NCI-H2227 (cell line): ENCODE measurements around the gene SDK1.
A peak's percentile ranks its signal among the peaks of the same experiment; 100 is the strongest.
"Not testable (repeated sequence)": the region's sequence is repeated elsewhere in the genome, so short reads cannot be mapped to it uniquely, and the experiment has no call there.

ENCODE experiments used
- DNase-seq: peaks from one replicate; lab custom pipeline; 2025; ENCODE audit not compliant: unreplicated experiment; lab: John Stamatoyannopoulos, UW

SDK1 gene

DNA sequence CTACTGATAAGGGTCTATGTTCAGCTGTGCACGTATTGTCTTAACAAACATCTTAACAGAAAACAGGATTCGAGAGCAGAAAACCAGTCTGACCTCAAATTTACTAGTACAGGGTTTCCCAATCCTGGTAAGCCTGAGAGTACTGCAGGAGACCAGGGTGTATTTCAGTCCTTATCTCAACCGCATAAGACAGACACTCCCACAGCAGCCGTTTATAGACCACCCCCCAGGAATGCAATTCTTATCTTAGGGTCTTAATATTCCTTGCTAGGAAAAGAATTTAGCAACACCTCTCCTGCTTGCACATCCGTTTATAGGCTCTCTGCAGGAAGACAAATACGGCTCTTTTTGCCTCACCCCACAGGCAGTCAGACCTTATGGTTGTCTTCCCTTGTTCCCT lies 277.3 kb downstream of the SDK1 start:
- no peak for DNase-seq

DNA sequence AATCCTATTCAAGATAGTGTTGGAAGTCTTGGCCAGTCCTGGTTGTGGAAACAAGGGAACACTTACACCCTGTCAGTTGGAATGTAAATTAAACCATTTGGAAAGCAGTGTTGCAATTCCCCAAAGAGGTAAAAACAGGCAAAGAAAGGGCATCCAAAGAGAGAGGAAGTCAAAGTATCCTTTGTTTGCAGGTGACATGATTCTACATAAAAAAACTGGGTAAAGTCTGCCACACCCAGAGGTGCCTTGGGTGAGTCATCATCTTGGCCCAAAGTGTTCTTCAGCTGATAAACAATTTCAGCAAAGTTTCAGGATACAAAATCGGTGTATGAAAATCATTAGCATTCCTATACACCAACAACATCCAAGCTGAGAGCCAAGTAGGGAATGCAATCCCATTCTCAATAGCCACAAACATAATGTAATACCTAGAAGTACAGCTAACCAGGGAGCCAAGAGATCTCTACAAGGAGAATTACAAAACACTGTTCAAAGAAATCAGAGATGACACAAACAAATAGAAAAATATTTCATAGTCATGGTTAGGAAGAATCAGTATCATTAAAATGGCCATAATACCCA lies 278.7 kb downstream of the SDK1 start:
- DNase-seq: no peak

DNA sequence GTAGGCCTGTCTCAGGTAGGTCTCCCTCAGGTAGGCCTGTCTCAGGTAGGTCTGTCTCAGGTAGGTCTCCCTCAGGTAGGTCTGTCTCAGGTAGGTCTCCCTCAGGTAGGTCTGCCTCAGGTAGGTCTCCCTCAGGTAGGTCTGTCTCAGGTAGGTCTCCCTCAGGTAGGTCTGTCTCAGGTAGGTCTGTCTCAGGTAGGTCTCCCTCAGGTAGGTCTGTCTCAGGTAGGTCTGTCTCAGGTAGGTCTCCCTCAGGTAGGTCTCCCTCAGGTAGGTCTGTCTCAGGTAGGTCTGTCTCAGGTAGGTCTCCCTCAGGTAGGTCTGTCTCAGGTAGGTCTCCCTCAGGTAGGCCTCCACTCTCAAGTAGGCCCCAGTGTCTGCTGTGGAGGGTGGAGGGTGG lies 281.1 kb downstream of the SDK1 start:
- not testable (repeated sequence) for DNase-seq

- DNase-seq: no peak
Observed at GRCh38 chr7:3585826-3586225, 284.8 kb downstream of the SDK1 start.

GRCh38 chr7:3588341-3588740 lies 287.3 kb downstream of the SDK1 start:
- DNase-seq: no peak

- DNase-seq: no peak
Observed at GRCh38 chr7:3589752-3590151, 288.7 kb downstream of the SDK1 start.

DNA sequence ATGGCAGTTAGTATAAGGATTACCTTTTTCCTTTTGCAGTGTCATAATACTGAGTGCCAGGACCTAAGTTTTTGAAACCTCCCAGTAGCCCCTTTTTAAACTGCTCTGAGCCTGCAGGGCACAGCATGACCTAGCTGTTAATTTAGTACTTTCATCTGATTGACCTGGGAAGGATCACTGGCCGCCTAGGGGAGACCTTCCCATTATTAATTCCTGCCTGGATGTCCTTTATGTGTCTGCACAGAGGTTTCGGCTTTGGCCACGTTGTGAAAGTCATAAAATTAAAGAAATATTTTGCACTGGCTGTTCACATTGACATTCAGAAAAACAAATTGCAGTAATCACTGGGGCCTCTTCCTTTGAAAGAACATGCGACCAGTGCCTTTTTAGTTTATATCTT lies 290.2 kb downstream of the SDK1 start:
- DNase-seq: no peak

- no peak for DNase-seq
Observed at GRCh38 chr7:3591944-3592343, 290.9 kb downstream of the SDK1 start.

- peak; percentile 15 for DNase-seq
Observed at GRCh38 chr7:3592401-3593134, 291.5 kb downstream of the SDK1 start.

GRCh38 chr7:3594901-3595300 lies 293.8 kb downstream of the SDK1 start:
- DNase-seq: no peak

GRCh38 chr7:3598854-3599253 lies 297.8 kb downstream of the SDK1 start:
- no peak for DNase-seq

DNA sequence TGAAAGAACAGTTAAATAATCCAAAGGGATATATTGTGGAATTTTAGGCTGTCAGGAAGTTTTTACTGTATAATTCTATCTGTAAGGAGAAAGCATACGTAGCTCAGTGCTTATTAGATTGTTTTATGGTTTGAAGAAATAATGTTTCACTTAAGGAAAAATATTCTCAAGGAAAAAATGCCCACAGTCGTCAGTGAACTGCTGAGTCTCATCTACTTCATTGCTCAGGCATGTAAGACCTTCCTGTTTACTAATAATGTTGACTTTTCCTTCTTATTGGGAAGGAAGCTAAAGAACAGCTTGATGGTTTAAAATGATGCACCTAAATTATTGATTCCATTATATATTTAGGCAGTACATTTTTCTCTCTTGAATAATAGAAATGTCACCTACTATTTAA lies 304.2 kb downstream of the SDK1 start:
- no peak for DNase-seq

GRCh38 chr7:3606436-3606835 lies 305.4 kb downstream of the SDK1 start:
- DNase-seq: no peak

DNA sequence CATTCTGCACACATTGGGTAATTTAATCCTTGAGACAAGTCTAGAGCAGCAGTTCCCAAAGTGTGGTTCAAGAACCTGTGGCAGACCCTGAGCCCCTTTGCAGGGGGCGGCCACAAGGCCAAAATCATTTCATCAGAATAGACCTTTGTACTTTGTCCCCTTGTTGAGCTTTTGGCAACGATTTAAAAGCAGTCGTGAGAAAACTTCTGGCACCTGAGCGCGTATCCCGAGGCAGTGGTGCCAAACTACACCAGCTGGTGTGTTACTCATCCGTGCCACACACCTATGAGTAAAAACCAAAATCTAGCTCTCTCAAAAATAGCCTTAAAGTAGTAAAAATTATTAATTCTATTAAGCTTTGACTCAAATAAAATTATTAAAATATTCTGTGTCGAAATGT lies 306.8 kb downstream of the SDK1 start:
- DNase-seq: no peak

- DNase-seq: no peak
Observed at GRCh38 chr7:3616306-3616705, 315.3 kb downstream of the SDK1 start.

DNA sequence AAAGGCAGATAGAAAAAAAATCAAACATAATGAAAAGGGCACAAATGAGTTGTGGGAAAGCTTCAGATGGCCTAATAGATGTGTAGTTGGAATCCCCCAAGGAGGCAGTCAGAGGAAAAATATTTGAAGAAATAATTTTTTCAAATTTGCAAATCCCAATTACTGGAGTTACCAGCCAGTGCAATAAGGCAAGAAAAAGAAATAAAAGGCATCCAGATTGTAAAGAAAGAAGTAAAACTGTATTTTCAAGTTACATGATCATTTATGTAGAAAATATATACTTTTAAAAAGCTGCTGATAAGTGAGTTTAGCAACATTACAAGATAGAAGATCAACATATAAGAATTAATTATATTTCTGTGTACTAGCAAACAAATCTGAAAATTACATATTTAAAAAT lies 329.0 kb downstream of the SDK1 start:
- DNase-seq: no peak

DNA sequence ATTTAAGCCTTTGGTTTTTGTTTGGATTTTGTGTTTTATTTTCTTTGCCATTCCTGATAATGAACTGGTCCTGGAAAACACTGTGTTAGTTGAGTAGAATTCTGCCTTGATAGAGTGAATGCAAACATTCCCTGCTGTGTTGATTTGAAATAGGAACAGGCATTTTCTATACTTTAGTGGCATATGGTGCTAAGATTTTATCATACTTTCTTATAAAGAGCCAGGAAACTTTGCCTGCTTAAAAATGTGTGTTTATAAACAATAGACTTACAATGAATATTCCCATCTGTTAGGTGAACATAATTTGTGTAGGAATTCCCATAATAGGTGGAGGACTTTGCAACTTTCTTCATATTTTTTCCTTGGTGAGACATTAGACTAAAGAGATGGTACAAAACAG lies 333.3 kb downstream of the SDK1 start:
- no peak for DNase-seq

DNA sequence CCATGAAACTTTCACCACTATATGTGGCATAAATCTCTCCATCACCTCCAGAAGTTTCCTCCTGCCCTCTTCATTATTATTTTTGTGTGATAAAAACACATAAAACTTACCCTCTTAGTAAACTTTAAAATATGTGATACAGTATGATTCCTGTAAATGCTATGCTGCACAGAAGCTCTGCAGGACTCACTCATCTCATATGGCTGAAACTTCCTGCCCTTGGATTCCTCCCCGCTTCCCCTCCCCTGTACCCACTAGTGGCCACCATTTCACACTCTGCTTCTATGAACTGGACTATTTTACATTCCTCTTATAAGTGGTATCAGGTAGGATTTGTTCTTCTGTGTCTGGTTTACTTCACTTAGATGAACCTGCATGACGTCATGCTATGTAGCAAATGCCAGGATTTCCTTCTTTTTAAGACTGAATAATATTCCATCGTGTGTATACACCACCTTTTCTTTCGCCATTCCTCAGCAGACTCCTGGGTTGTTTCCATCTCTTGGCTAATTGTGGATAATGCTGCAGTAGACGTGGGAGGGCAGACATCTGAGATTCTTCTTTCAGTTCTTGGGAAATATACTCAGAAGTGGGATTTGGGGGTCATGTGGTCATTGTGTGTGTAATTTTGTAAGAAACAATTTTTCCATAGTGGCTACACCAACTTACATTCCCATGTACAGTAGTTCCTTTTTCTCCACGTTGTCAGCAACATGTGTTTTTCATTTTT lies 335.2 kb downstream of the SDK1 start:
- no peak for DNase-seq

- DNase-seq: no peak
Observed at GRCh38 chr7:3639253-3639652, 338.2 kb downstream of the SDK1 start.

DNA sequence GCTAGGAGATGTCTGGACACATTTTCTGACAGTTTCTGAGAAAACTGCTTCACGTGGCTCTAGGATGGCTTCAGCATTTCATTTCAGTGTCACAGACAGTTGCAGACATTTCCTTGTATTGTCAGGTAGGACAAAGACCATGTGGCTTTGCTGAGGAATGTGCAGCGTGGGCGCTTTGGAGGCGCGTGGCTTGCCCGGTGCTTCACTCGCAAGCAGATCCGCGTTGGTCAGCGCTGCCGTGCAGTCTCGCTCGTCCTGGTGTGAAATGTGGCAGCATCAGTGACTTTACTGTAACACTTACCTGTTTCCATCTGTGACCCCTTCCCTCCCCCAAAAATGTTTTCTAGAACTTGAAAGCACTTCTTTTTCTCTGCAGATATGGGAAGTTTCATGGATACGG lies 340.5 kb downstream of the SDK1 start:
- DNase-seq: no peak

- DNase-seq: no peak
Observed at GRCh38 chr7:3643091-3643490, 342.0 kb downstream of the SDK1 start.

DNA sequence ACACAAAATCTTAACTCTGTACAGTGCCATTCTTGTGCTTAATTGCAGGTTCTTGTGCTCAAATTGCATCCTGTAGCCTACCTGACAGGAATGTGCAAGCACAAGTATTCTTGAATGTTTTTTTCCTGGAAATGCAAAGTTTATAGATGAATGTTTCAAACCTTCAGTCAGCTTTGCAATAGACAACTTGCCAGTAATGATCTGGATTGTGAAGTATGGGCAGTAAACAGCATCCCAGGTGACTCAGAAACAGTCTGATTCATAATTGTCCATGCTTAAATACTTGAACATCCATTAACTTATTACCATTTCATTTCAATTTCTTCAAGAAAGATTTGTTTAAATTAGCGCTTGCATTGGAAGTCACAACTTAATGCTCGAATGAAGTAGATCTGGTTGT lies 347.2 kb downstream of the SDK1 start:
- no peak for DNase-seq
